Left cardiac atrium (tissue), 4 donors: ENCODE results near the gene C9orf40. TPM values are rescaled to one million over a fixed set of nuclear protein-coding genes. Genes with fewer than 3 reads are reported as not detected.
A peak's percentile ranks its signal among the peaks of the same experiment; 100 is the strongest.

Experiments
- ATAC-seq, 2 donors: fragments of 200-7000 bp; cut with Tn5 transposase; one replicate each; pipeline ENCODE4 v1.9.1; 2020; ENCODE audit warnings: mild to moderate bottlenecking in 2 of 2, moderate library complexity in 2 of 2
- DNase-seq: peaks from one replicate; pipeline ENCODE4 v3.0.0-alpha.2; 2020
- intact Hi-C, 2 donors: fragments of 100-400 bp; cut with DNase I; formaldehyde crosslinking; loops; one replicate each; pipeline versions ENCODE4 v1.14.1 to v1.15.1; 2022 to 2023
- long read RNA-seq: library from polyadenylated mRNA; unstranded; transcript quantifications from one replicate; pipeline ENCODE4 v2.0.0, GENCODE V29; 2021
- total RNA-seq, 2 donors: library from RNA; stranded (reverse); fragmentation: NEBNext Ultra II Directional; extraction: Animal tissue kit (Norgen Biotek cat#: 25700); gene quantifications; one replicate each; pipeline ENCODE4 v1.2.1, GENCODE V29; 2021
- donor health status: DM: no; HTN: yes; CAD: no.
- donor health status: DM: no; HTN: yes; CAD: no; lungs with severe emphysema.
- donor health status: DM: yes; HTN: yes; CAD: no.
- donor health status: Dilated cardiomyopathy.

Gene C9orf40
- 1 to 10 TPM; 2.6 to 4.5 TPM for total RNA-seq
- long read RNA-seq = 0 reads

GRCh38 chr9:74952201-74953151, at the start of gene C9orf40:
Gene C9orf40 (minus strand): TSS chr9:74952912. CDS start chr9:74952611, 301 bp downstream.
- peak; percentile 97 to 99 for ATAC-seq
- intact Hi-C loops = loop anchor here in 1 of 2 donors (10.0 kb wide), 1 partner anchor 132 kb away; the partner anchor contains the start of genes NMRK1 and OSTF1
- peak; percentile 92 for DNase-seq

GRCh38 chr9:75001719-75002421, 49.2 kb upstream of the C9orf40 start:
- intact Hi-C loops = loop anchor here (1.0 to 2.0 kb wide), 2 partner anchors 225 to 226 kb away; no protein-coding TSS in a partner anchor
- DNase-seq = no peak

GRCh38 chr9:75000835-75001234, 48.1 kb upstream of the C9orf40 start:
- ATAC-seq (no peak), DNase-seq (no peak)
- intact Hi-C loops = no loop called here

More at GRCh38 chr9:75001719-75002421, 49.2 kb upstream of the C9orf40 start:
- ATAC-seq = peak; percentile 78 to 86

- DNase-seq = no peak
- no peak for ATAC-seq
- intact Hi-C loops = no loop called here
Observed at GRCh38 chr9:74985041-74985440, 32.3 kb upstream of the C9orf40 start.

GRCh38 chr9:74983709-74984108, 31.0 kb upstream of the C9orf40 start:
- no peak for ATAC-seq
- intact Hi-C loops = no loop called here

GRCh38 chr9:74979844-74980243, 27.1 kb upstream of the C9orf40 start:
- DNase-seq = no peak
- ATAC-seq = no peak
- intact Hi-C loops = no loop called here

More at GRCh38 chr9:74983709-74984108, 31.0 kb upstream of the C9orf40 start:
- DNase-seq = no peak

GRCh38 chr9:74977287-74977686, 24.6 kb upstream of the C9orf40 start:
- no peak for ATAC-seq
- intact Hi-C loops = no loop called here

GRCh38 chr9:74975538-74975937, 22.8 kb upstream of the C9orf40 start:
- DNase-seq = no peak
- no peak for ATAC-seq
- intact Hi-C loops = no loop called here

More at GRCh38 chr9:74977287-74977686, 24.6 kb upstream of the C9orf40 start:
- no peak for DNase-seq

GRCh38 chr9:74974558-74974957, 21.8 kb upstream of the C9orf40 start:
- intact Hi-C loops = no loop called here
- ATAC-seq = no peak
- no peak for DNase-seq

- ATAC-seq = no peak
- DNase-seq = no peak
- intact Hi-C loops = no loop called here
Observed at GRCh38 chr9:74973714-74974113, 21.0 kb upstream of the C9orf40 start.

GRCh38 chr9:74963056-74963455, 10.3 kb upstream of the C9orf40 start:
- intact Hi-C loops = no loop called here
- ATAC-seq (no peak), DNase-seq (no peak)

- DNase-seq (no peak), ATAC-seq (no peak)
- intact Hi-C loops = no loop called here
Observed at GRCh38 chr9:74961496-74961895, 8.8 kb upstream of the C9orf40 start.

GRCh38 chr9:74960561-74960960, 7.8 kb upstream of the C9orf40 start:
- ATAC-seq = no peak
- intact Hi-C loops = no loop called here

GRCh38 chr9:74958587-74958986, 5.9 kb upstream of the C9orf40 start:
- ATAC-seq (no peak), DNase-seq (no peak)
- intact Hi-C loops = loop anchor here in 1 of 2 donors (10.0 kb wide), 1 partner anchor 126 kb away; the partner anchor contains the start of genes NMRK1 and OSTF1

More at GRCh38 chr9:74960561-74960960, 7.8 kb upstream of the C9orf40 start:
- no peak for DNase-seq

- ATAC-seq (no peak), DNase-seq (no peak)
- intact Hi-C loops = loop anchor here in 1 of 2 donors (10.0 kb wide), 1 partner anchor 132 kb away; the partner anchor contains the start of genes NMRK1 and OSTF1
Observed at GRCh38 chr9:74953235-74953751, 581 bp upstream of the C9orf40 start.

- intact Hi-C loops = loop anchor here in 1 of 2 donors (10.0 kb wide), 1 partner anchor 133 kb away; the partner anchor contains the start of genes NMRK1 and OSTF1
- DNase-seq (peak; percentile 59), ATAC-seq (peak; percentile 57 to 59)
Observed at GRCh38 chr9:74951725-74952151, 974 bp downstream of the C9orf40 start.

GRCh38 chr9:74951107-74951720, 1.5 kb downstream of the C9orf40 start:
- intact Hi-C loops = loop anchor here in 1 of 2 donors (10.0 kb wide), 1 partner anchor 134 kb away; the partner anchor contains the start of genes NMRK1 and OSTF1
- no peak for DNase-seq
- no peak for ATAC-seq
